GM18526 (cell line): ENCODE data around the gene FUCA2.

Experiments used
- POLR2A ChIP-seq: IDR thresholded peaks from 3 replicates; pipeline ENCODE4 v1.6.1; 2011; ENCODE audit not compliant: insufficient read length; ENCODE audit errors: extremely low read depth

FUCA2 gene

GRCh38 chr6:143540192-143540591 is 28.7 kb upstream of the FUCA2 start:
- no peak for TF ChIP-seq POLR2A

- TF ChIP-seq POLR2A, result no peak
Observed at GRCh38 chr6:143539734-143540133, 28.2 kb upstream of the FUCA2 start.

- no peak for TF ChIP-seq POLR2A
Observed at GRCh38 chr6:143539106-143539505, 27.6 kb upstream of the FUCA2 start.

GRCh38 chr6:143538374-143538773 is 26.9 kb upstream of the FUCA2 start:
- TF ChIP-seq POLR2A, result no peak

GRCh38 chr6:143536866-143537691 is 25.6 kb upstream of the FUCA2 start:
- TF ChIP-seq POLR2A, result no peak

GRCh38 chr6:143536461-143536865 is 24.9 kb upstream of the FUCA2 start:
- no peak for TF ChIP-seq POLR2A

GRCh38 chr6:143535189-143535614 is 23.7 kb upstream of the FUCA2 start:
- no peak for TF ChIP-seq POLR2A

GRCh38 chr6:143531720-143532499 is 20.4 kb upstream of the FUCA2 start:
- no peak for TF ChIP-seq POLR2A

GRCh38 chr6:143529095-143529494 is 17.6 kb upstream of the FUCA2 start:
- TF ChIP-seq POLR2A, result no peak

GRCh38 chr6:143528164-143528811 is 16.8 kb upstream of the FUCA2 start:
- TF ChIP-seq POLR2A, result no peak

- TF ChIP-seq POLR2A, result no peak
Observed at GRCh38 chr6:143527677-143528076, 16.2 kb upstream of the FUCA2 start.

GRCh38 chr6:143525356-143525755 is 13.8 kb upstream of the FUCA2 start:
- no peak for TF ChIP-seq POLR2A

GRCh38 chr6:143522039-143522600 is 10.6 kb upstream of the FUCA2 start:
- no peak for TF ChIP-seq POLR2A

- no peak for TF ChIP-seq POLR2A
Observed at GRCh38 chr6:143517447-143517773, 5.9 kb upstream of the FUCA2 start.

- TF ChIP-seq POLR2A, result no peak
Observed at GRCh38 chr6:143516690-143517446, 5.3 kb upstream of the FUCA2 start.
